K562 (cell line): ENCODE measurements around the gene EPS8L1. TPM values are rescaled to one million over a fixed set of nuclear protein-coding genes. Genes with fewer than 3 reads are reported as not detected.

Source experiments
- CHAMP1 ChIP-seq: fragments of 450-650 bp; IDR thresholded peaks from 2 replicates; pipeline ENCODE4 v1.6.1; 2016; ENCODE audit warnings: mild to moderate bottlenecking
- CXXC5 ChIP-seq: fragments of 250-450 bp; sonication (Bioruptor Pico); IDR thresholded peaks from 2 replicates; pipeline ENCODE4 v1.8.0; 2022; ENCODE audit warnings: inconsistent platforms, mild to moderate bottlenecking, moderate library complexity
- ERF ChIP-seq: fragments of 450-650 bp; formaldehyde crosslinking; IDR thresholded peaks from 2 replicates; pipeline ENCODE4 v1.4.0; 2020; ENCODE audit warnings: mild to moderate bottlenecking, mixed read lengths
- ETV6 ChIP-seq, 3 experiments: fragments of 150-350 bp in 1 of 3; sonication (generic) in 1 of 3; formaldehyde crosslinking in 1 of 3; IDR thresholded peaks; 2 replicates each; pipeline versions ENCODE4 v1.6.1 to v1.8.0; 2014 to 2022; ENCODE audit warnings: borderline replicate concordance in 2 of 3, low read depth in 2 of 3, antibody characterized with exemption in 1 of 3, low read length in 1 of 3, mild to moderate bottlenecking in 1 of 3, missing genetic modification reagents in 1 of 3
- FOXA3 ChIP-seq, 2 experiments: fragments of 450-650 bp in 1 of 2; sonication (generic) in 1 of 2; formaldehyde crosslinking; IDR thresholded peaks in 1 of 2; conservative IDR thresholded peaks in 1 of 2; 2 replicates each; pipeline versions ENCODE4 v1.4.0 to v1.8.0; 2020 to 2022; ENCODE audit warnings: mild to moderate bottlenecking in 2 of 2, missing genetic modification reagents in 1 of 2
- GABPB2 ChIP-seq: fragments of 250-450 bp; sonication (Bioruptor Pico); conservative IDR thresholded peaks from 2 replicates; pipeline ENCODE4 v1.5.1; 2021; ENCODE audit warnings: mild to moderate bottlenecking
- HDAC1 ChIP-seq, 2 experiments: fragments of 450-650 bp; IDR thresholded peaks; 2 replicates each; pipeline ENCODE4 v1.6.1; 2016 to 2017; ENCODE audit warnings: inconsistent platforms in 1 of 2, mild to moderate bottlenecking in 1 of 2, moderate library complexity in 1 of 2
- KDM1A ChIP-seq, 2 experiments: fragments of 450-650 bp; IDR thresholded peaks; 2 replicates each; pipeline ENCODE4 v1.6.1; 2016; ENCODE audit warnings: mild to moderate bottlenecking in 2 of 2
- MAFK ChIP-seq: IDR thresholded peaks from 2 replicates; pipeline ENCODE4 v1.6.1; 2011; ENCODE audit warnings: low read length, improper control_type of control experiment
- MYNN ChIP-seq, 2 experiments: sonication (generic); formaldehyde crosslinking in 1 of 2; IDR thresholded peaks; 2 replicates each; pipeline versions ENCODE4 v1.5.0 to v1.6.1; 2016 to 2020; ENCODE audit warnings: antibody characterized with exemption in 1 of 2, missing genetic modification reagents in 1 of 2
- NRF1 ChIP-seq, 2 experiments: fragments of 450-650 bp; IDR thresholded peaks in 1 of 2; conservative IDR thresholded peaks in 1 of 2; 2 replicates each; pipeline ENCODE4 v1.6.1; 2014; ENCODE audit warnings: mild to moderate bottlenecking in 2 of 2
- PHTF2 ChIP-seq: fragments of 250-450 bp; sonication (Bioruptor Pico); IDR thresholded peaks from 2 replicates; pipeline ENCODE4 v1.5.0; 2021; ENCODE audit warnings: mild to moderate bottlenecking
- PPARD ChIP-seq: fragments of 250-450 bp; sonication (Bioruptor Pico); IDR thresholded peaks from 2 replicates; pipeline ENCODE4 v1.8.0; 2022; ENCODE audit warnings: inconsistent platforms, mild to moderate bottlenecking, moderate library complexity
- PRDM10 ChIP-seq: fragments of 450-650 bp; IDR thresholded peaks from 2 replicates; pipeline ENCODE4 v1.6.1; 2018; ENCODE audit not compliant: partially characterized antibody
- PTBP1 ChIP-seq: fragments of 200-400 bp; formaldehyde crosslinking; IDR thresholded peaks from 2 replicates; pipeline ENCODE4 v1.6.1; 2017; ENCODE audit warnings: low read depth, low read length
- RHOXF2B ChIP-seq: fragments of 250-450 bp; sonication (Bioruptor Pico); conservative IDR thresholded peaks from 2 replicates; pipeline ENCODE4 v1.5.1; 2021
- SIN3A ChIP-seq, 2 experiments: fragments of 150-350 bp in 1 of 2; IDR thresholded peaks; 2 replicates each; pipeline ENCODE4 v1.6.1; 2011 to 2016; ENCODE audit warnings: borderline replicate concordance in 2 of 2, low read depth in 2 of 2, low read length in 2 of 2, mild to moderate bottlenecking in 2 of 2, moderate library complexity in 2 of 2; ENCODE audit not compliant: control insufficient read depth in 1 of 2
- ZC3H11A ChIP-seq: IDR thresholded peaks from 2 replicates; pipeline ENCODE4 v1.6.1; 2012; ENCODE audit warnings: low read depth, low read length, improper control_type of control experiment
- ZKSCAN3 ChIP-seq: fragments of 250-450 bp; sonication (Bioruptor Pico); IDR thresholded peaks from 2 replicates; pipeline ENCODE4 v1.4.0; 2020
- ZNF12 ChIP-seq: sonication (generic); formaldehyde crosslinking; IDR thresholded peaks from 2 replicates; pipeline ENCODE4 v1.4.0; 2020; ENCODE audit warnings: mild to moderate bottlenecking, missing genetic modification reagents
- ZNF3 ChIP-seq: fragments of 250-450 bp; sonication (Bioruptor Pico); IDR thresholded peaks from 2 replicates; pipeline ENCODE4 v1.5.0; 2021; ENCODE audit warnings: mild to moderate bottlenecking, moderate library complexity
- ZNF583 ChIP-seq: fragments of 250-450 bp; sonication (Bioruptor Pico); IDR thresholded peaks from 2 replicates; pipeline ENCODE4 v1.4.0; 2020
- polyA plus RNA-seq, 8 experiments: library from polyadenylated mRNA; depleted of rRNA in 4 of 8; stranded (reverse) in 5 of 8; unstranded in 3 of 8; fragments of >200 nt; fragmentation: Nextera tagmentation in 2 of 8; fragmentation: Illumina TruSeq in 1 of 8; extraction: Ambion mirVana in 2 of 8; extraction: Trizol in 1 of 8; gene quantifications; 2 replicates each; pipeline versions ENCODE4 v1.2.1 to v1.2.3, GENCODE V29; 2011 to 2014; ENCODE audit warnings: inconsistent platforms in 1 of 8, missing spikeins in 1 of 8
- total RNA-seq, 7 experiments: library from RNA; depleted of rRNA in 6 of 7; stranded (reverse); fragments of >200 nt in 6 of 7; fragmentation: Illumina TruSeq in 2 of 7; extraction: Trizol in 2 of 7; gene quantifications; 2 replicates each; pipeline versions ENCODE4 v1.2.1 to v1.2.3, GENCODE V29; 2011 to 2021; ENCODE audit warnings: low replicate concordance in 1 of 7

EPS8L1 gene
- total and polyA plus RNA-seq, 9 of the 15 experiments (the other 6 are each of a cell fraction or from before 2014, with no cell fraction given) = 0.35 to 22.1 (median 11.9) TPM

GRCh38 chr19:55080121-55080967 is 4.7 kb downstream of the EPS8L1 start (continued):
- TF ChIP-seq CHAMP1 (no peak), HDAC1 (IDR thresholded peaks at IDR 0.05) (peak in 1 of 2 experiments; percentile 95; a peak in 2 of 4 replicates), ZNF12 (CRISPR knock-in tag) (no peak), ZNF3 (CRISPR knock-in tag) (no peak), ETV6 (IDR thresholded peaks at IDR 0.05; ENCODE audit: borderline replicate concordance in 1 of 2, low read depth in 2 of 2, low read length in 1 of 2) (no peak; a peak in 1 of 4 replicates), ETV6 (CRISPR knock-in tag; IDR thresholded peaks at IDR 0.05; ENCODE audit: borderline replicate concordance) (no peak), PTBP1 (no peak), SIN3A (IDR thresholded peaks at IDR 0.05; ENCODE audit: borderline replicate concordance in 2 of 2, control insufficient read depth in 1 of 2, low read depth in 2 of 2, low read length in 2 of 2) (peak; percentile 36 to 49; a peak in 2 of 4 replicates), PHTF2 (no peak), MAFK (no peak), MYNN (IDR thresholded peaks at IDR 0.05) (0 out of 2 replicates have a peak, but pooled peaks have one; percentile 49), MYNN (CRISPR knock-in tag; IDR thresholded peaks at IDR 0.05) (no peak), RHOXF2B (no peak), NRF1 (conservative IDR thresholded peaks at IDR 0.05 in 1 of 2, IDR thresholded peaks at IDR 0.05 in 1 of 2) (peak; percentile 85 to 88), ERF (peak; percentile 79), PPARD (CRISPR knock-in tag) (no peak), ZC3H11A (no peak), KDM1A (IDR thresholded peaks at IDR 0.05) (no peak), ZNF583 (CRISPR knock-in tag) (no peak), PRDM10 (peak; percentile 92), ZKSCAN3 (CRISPR knock-in tag) (no peak), CXXC5 (CRISPR knock-in tag) (peak; percentile 35; the same call in 1 of the 2 replicates), FOXA3 (CRISPR knock-in tag; conservative IDR thresholded peaks at IDR 0.05 in 1 of 2, IDR thresholded peaks at IDR 0.05 in 1 of 2) (peak in 1 of 2 experiments; percentile 61; a peak in 1 of 4 replicates), GABPB2 (no peak)
